Measurements from ENCODE around the gene PIM3. TPM values are rescaled to one million over a fixed set of nuclear protein-coding genes. Genes with fewer than 3 reads are reported as not detected.

Gene PIM3
- total RNA-seq, 1 donor from 2014 or later, result 97.2 TPM

DNA sequence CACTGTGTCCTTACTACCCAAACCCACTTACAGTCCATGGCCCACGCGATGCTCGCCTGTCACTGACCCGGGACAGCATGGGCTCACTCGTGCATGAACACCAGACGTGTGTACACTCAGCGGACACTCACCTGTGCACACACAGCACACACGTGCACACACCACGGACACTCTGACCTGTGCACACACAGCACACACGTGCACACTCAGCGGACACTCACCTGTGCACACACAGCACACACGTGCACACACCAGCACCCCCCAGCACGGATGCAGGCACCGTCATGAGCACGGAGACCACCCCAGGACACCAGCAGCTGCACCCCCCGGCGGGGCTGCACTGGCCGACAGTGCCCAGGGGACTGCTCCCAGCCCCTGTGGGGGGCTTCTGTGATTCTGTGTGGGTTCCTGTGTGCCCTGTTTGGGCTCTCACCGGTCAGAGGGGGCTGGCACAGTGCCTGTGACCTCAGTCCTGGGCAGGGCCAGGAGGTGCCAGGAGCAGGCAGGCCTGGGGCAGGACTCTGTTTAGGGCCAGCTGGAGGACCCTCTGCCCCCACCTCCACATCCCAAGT is 21.9 kb upstream of the PIM3 start:
- H3K4me1 ChIP-seq, result peaks cover 41% of the 10 kb centered on the region
- intact Hi-C loops (cut with DNase I), result loop anchor here (5.0 kb wide), 2 partner anchors 34 to 569 kb away; partner anchors contain the start of genes LMF2 and NCAPH2
- H3K4me3 ChIP-seq, result no peak overlapping the region
- no peaks in the 10 kb centered on the region for H3K27me3 ChIP-seq
- no peaks in the 10 kb centered on the region for H3K9me3 ChIP-seq
- H3K27ac ChIP-seq, result no peak overlapping the region
- no peak for TF ChIP-seq POLR2A (IDR thresholded peaks at IDR 0.05)
- TF ChIP-seq, protein P1, sequence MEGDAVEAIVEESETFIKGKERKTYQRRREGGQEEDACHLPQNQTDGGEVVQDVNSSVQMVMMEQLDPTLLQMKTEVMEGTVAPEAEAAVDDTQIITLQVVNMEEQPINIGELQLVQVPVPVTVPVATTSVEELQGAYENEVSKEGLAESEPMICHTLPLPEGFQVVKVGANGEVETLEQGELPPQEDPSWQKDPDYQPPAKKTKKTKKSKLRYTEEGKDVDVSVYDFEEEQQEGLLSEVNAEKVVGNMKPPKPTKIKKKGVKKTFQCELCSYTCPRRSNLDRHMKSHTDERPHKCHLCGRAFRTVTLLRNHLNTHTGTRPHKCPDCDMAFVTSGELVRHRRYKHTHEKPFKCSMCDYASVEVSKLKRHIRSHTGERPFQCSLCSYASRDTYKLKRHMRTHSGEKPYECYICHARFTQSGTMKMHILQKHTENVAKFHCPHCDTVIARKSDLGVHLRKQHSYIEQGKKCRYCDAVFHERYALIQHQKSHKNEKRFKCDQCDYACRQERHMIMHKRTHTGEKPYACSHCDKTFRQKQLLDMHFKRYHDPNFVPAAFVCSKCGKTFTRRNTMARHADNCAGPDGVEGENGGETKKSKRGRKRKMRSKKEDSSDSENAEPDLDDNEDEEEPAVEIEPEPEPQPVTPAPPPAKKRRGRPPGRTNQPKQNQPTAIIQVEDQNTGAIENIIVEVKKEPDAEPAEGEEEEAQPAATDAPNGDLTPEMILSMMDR (IDR thresholded peaks at IDR 0.05), result no peak
- DNase-seq (ENCODE audit: extremely low spot score in 2 of 2), result no peak
- H3K36me3 ChIP-seq, result no peaks in the 10 kb centered on the region

DNA sequence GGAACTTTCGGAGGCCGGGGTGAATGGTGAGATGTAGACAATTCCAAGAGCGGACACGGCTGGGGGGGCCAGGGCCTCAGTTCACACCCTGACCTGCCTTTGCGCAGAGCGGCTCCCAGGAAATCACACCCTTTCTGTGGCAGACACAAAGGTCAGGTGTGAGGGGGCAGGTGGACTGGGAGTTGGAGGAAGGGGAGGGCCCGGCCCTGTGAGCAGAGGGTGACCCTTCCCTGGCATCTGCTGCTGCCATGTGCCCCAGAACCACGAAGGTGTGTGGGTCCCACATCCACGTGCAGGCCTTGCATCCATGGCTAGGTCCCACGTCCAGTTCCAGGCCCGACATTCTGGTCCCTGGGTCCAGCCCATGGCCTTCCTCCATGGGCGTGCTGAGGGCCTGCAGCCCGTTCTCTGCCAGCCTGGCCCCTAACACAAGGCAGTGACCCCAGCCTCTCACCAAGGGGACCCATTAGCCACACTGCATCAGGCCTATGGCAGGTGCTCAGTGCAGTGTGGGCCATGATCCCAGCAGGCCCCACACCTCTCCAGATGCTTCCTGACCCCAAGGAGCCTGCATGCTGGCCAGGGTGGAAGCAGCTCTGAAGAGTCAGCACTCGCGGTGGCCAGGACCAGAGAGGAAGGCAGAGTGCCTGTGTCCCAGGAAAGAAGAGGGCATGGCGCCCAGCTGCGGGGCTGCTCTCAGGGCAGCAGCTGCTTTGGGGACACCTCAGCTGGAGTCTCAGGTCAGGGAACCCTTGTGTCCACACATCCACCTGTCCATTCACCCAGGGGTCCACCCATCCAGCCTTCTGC is 18.9 kb upstream of the PIM3 start:
- Histone ChIP-seq H3K4me1 (peaks cover 12% of the 10 kb centered on the region), H3K27me3 (no peaks in the 10 kb centered on the region), H3K9me3 (no peaks in the 10 kb centered on the region), H3K36me3 (no peaks in the 10 kb centered on the region), H3K27ac (no peak overlapping the region), H3K4me3 (no peak overlapping the region)
- no peak for DNase-seq (ENCODE audit: extremely low spot score in 2 of 2)
- TF ChIP-seq, protein P1 (IDR thresholded peaks at IDR 0.05), result no peak
- no peak for TF ChIP-seq POLR2AphosphoS5 (IDR thresholded peaks at IDR 0.05; ENCODE audit: insufficient read depth in 1 of 2, low read depth in 1 of 2)
- no peak for TF ChIP-seq POLR2A (IDR thresholded peaks at IDR 0.05)
- intact Hi-C loops (cut with DNase I), result no loop called here

DNA sequence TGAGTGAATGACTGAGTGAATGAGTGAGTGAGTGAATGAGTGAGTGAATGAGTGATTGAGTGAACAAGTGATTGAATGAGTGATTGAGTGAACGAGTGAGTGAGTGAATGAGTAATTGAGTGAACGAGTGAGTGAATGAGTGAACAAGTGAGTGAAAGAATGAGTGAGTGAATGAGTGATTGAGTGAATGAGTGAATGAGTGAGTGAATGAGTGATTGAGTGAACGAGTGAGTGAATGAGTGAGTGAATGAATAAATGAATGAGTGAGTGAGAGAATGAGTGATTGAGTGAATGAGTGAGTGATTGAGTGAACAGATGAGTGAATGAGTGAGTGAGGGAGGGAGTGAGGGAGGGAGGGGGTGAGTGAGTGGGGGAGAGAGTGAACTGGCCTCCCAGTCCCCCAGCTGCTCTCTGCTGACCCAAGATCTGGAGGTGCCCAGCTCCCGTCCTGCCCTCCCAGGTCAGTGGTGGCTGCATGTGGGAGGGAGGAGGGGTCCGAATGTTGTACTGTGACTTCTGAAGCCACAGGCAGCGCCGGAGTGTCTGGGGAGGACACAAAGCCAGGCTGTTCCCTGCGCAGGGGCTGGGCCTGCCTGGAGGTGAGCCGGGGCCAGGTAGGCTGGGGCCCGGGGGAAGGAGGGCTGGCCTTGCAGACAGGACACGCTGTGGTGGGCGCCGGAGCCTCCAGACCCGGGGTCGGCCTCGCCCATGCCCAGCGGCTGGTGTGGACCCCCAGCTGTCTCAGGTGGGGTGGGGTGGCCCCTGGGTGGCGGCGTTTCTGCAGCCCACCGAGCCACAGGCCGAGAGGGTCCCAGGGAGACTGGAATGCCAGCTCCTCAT is 17.8 kb upstream of the PIM3 start:
- H3K27me3 ChIP-seq, result no peaks in the 10 kb centered on the region
- no peak overlapping the region for H3K27ac ChIP-seq
- TF ChIP-seq POLR2AphosphoS5 (IDR thresholded peaks at IDR 0.05; ENCODE audit: insufficient read depth in 1 of 2, low read depth in 1 of 2), result no peak
- no peak for TF ChIP-seq POLR2A (IDR thresholded peaks at IDR 0.05)
- TF ChIP-seq, protein P1 (IDR thresholded peaks at IDR 0.05), result no peak
- no peak for DNase-seq (ENCODE audit: extremely low spot score in 2 of 2)
- no peaks in the 10 kb centered on the region for H3K36me3 ChIP-seq
- intact Hi-C loops (cut with DNase I), result no loop called here
- H3K4me1 ChIP-seq, result peaks cover 6% of the 10 kb centered on the region
- H3K9me3 ChIP-seq, result no peaks in the 10 kb centered on the region
- H3K4me3 ChIP-seq, result no peak overlapping the region

DNA sequence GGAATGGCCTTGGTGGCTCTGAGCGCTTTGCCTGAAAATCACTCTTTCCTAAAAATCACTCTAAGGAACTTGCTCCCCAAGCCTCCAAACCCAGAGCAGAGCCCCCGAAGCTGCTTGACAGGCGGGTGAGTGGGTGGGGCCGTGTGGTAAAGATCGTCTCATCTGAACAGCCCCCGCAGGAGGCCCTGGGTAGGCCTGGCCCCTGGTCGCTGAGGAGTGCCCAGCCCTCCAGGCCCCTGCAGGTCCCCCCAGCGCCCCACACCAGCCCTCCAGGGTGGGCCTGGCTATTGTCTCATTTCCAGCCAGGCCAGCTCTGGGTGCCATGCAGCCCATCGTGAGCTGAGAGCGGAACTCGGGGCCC is 17.2 kb upstream of the PIM3 start:
- DNase-seq (ENCODE audit: extremely low spot score in 2 of 2), result no peak
- no peak overlapping the region for H3K4me3 ChIP-seq
- H3K36me3 ChIP-seq, result no peaks in the 10 kb centered on the region
- intact Hi-C loops (cut with DNase I), result no loop called here
- H3K27me3 ChIP-seq, result no peaks in the 10 kb centered on the region
- peaks cover 10% of the 10 kb centered on the region for H3K4me1 ChIP-seq
- H3K27ac ChIP-seq, result no peak overlapping the region
- no peaks in the 10 kb centered on the region for H3K9me3 ChIP-seq
- TF ChIP-seq POLR2AphosphoS5 (IDR thresholded peaks at IDR 0.05; ENCODE audit: insufficient read depth in 1 of 2, low read depth in 1 of 2), result no peak
- TF ChIP-seq POLR2A (IDR thresholded peaks at IDR 0.05), result no peak

DNA sequence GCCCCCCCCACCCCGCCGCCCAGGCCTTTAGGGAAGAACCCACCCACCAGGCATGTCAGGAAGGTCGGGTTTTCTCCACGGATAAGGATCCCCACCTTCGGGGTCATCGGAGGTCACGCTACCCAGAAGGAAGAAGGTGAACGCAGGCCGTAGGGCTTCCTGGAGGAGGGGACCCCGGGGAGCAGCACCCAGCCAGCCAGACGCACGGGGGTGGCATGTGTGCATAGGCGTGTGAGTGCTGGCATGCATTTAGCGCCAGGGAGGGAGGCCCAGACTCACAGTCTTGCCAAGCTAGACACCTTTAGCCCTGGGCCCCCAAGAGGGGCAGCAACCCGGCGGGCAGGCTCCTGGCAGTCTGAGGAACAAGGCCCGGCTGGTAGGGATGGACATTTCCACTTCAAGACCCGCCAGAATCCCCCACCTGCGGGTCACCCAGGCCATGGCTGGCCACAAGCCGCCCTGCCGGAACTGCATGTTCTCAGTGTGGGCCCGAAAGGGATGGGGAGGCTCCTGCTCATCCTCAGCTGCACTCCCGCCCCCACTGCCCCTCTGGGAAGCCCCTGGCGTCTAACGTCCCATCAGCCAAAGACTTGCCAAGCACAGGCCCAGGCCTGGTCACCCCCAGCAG is 16.7 kb upstream of the PIM3 start:
- Histone ChIP-seq H3K27ac (no peak overlapping the region), H3K9me3 (no peaks in the 10 kb centered on the region), H3K36me3 (no peaks in the 10 kb centered on the region), H3K4me1 (peaks cover 10% of the 10 kb centered on the region), H3K27me3 (no peaks in the 10 kb centered on the region), H3K4me3 (no peak overlapping the region)
- DNase-seq (ENCODE audit: extremely low spot score in 2 of 2), result no peak
- intact Hi-C loops (cut with DNase I), result no loop called here
- TF ChIP-seq POLR2A (IDR thresholded peaks at IDR 0.05), result no peak
- TF ChIP-seq POLR2AphosphoS5 (IDR thresholded peaks at IDR 0.05; ENCODE audit: insufficient read depth in 1 of 2, low read depth in 1 of 2), result no peak
- TF ChIP-seq, protein P1 (IDR thresholded peaks at IDR 0.05), result no peak
